H1 (cell line): Measurements from ENCODE around the gene ARHGAP6. TPM values are rescaled to one million over a fixed set of nuclear protein-coding genes. Genes with fewer than 3 reads are reported as not detected.

ENCODE experiments used
- CTCF ChIA-PET: fragments of 300-600 bp; sonication (Branson Sonifier 250); formaldehyde crosslinking; loops from one replicate; lab custom pipeline; 2021; ENCODE audit not compliant: partially characterized antibody; lab: Charles Lee
- POLR2A ChIA-PET: fragments of 300-600 bp; sonication (Branson Sonifier 250); formaldehyde crosslinking; loops from one replicate; lab custom pipeline; 2021; ENCODE audit warnings: inconsistent platforms; ENCODE audit not compliant: partially characterized antibody; lab: Charles Lee
- DNase-seq, 2 experiments: peaks; one replicate each; pipeline versions ENCODE4 v3.0.0 to v3.0.0-alpha.2; 2010 to 2022; ENCODE audit warnings: low spot score in 2 of 2, low read depth in 1 of 2, mixed read lengths in 1 of 2
- FAIRE-seq: peaks from 2 replicates; lab custom pipeline; 2011; peaks lifted over from hg19 to GRCh38; lab: Jason Lieb, UNC
- H2AFZ ChIP-seq: 2 replicates; pipeline ENCODE4 v1.8.1; 2012; ENCODE audit warnings: low read length, inconsistent platforms
- H2AK5ac ChIP-seq: 2 replicates; pipeline ENCODE4 v1.6.1; 2013; ENCODE audit warnings: low read depth, low read length
- H2BK120ac ChIP-seq: replicated peaks from 2 replicates; pipeline ENCODE3; 2013; ENCODE audit warnings: low read depth, low read length, inconsistent platforms
- H2BK12ac ChIP-seq: 2 replicates; pipeline ENCODE4 v1.6.1; 2013; ENCODE audit warnings: low read depth, low read length
- H2BK15ac ChIP-seq: 2 replicates; pipeline ENCODE4 v1.6.1; 2013; ENCODE audit warnings: low read length
- H2BK20ac ChIP-seq: 2 replicates; pipeline ENCODE4 v1.6.1; 2013; ENCODE audit warnings: low read length
- H2BK5ac ChIP-seq: 2 replicates; pipeline ENCODE4 v1.6.1; 2013; ENCODE audit warnings: low read depth, low read length
- H3K14ac ChIP-seq: 2 replicates; pipeline ENCODE4 v1.6.1; 2013; ENCODE audit warnings: inconsistent platforms; ENCODE audit not compliant: insufficient read length
- H3K18ac ChIP-seq: 2 replicates; pipeline ENCODE4 v1.6.1; 2013; ENCODE audit warnings: low read length; ENCODE audit errors: extremely low read depth
- H3K23ac ChIP-seq: 2 replicates; pipeline ENCODE4 v1.6.1; 2013; ENCODE audit warnings: inconsistent platforms; ENCODE audit not compliant: insufficient read length
- H3K23me2 ChIP-seq: 2 replicates; pipeline ENCODE4 v1.6.1; 2013; ENCODE audit warnings: low read depth, low read length
- H3K27ac ChIP-seq: 2 replicates; pipeline ENCODE4 v1.6.1; 2011; ENCODE audit warnings: low read depth, low read length, inconsistent platforms
- H3K27me3 ChIP-seq, 4 experiments: replicated peaks in 1 of 4; 1 replicate in 1 of 4; 2 replicates in 3 of 4; pipeline versions ENCODE4 v1.6.1 to v1.8.1; 2011 to 2013; ENCODE audit warnings: low read length in 3 of 4, mild to moderate bottlenecking in 3 of 4, inconsistent platforms in 2 of 4, mixed read lengths in 2 of 4, moderate library complexity in 1 of 4; ENCODE audit not compliant: control insufficient read depth in 3 of 4, insufficient read depth in 3 of 4; ENCODE audit errors: extremely low read depth in 1 of 4
- H3K36me3 ChIP-seq, 4 experiments: 2 replicates each; pipeline versions ENCODE4 v1.6.1 to v1.8.1; 2011 to 2013; ENCODE audit warnings: mild to moderate bottlenecking in 4 of 4, low read length in 3 of 4, moderate library complexity in 2 of 4, control low read depth in 1 of 4, inconsistent platforms in 1 of 4; ENCODE audit not compliant: insufficient read depth in 4 of 4, control insufficient read depth in 2 of 4
- H3K4ac ChIP-seq: replicated peaks from 2 replicates; pipeline ENCODE3; 2013; ENCODE audit warnings: low read length, low read depth, mixed read lengths, inconsistent platforms; ENCODE audit not compliant: insufficient read length
- H3K4me1 ChIP-seq, 4 experiments: replicated peaks in 1 of 4; 1 replicate in 1 of 4; 2 replicates in 3 of 4; pipeline versions ENCODE4 v1.6.1 to v1.8.1; 2011 to 2013; ENCODE audit warnings: low read length in 3 of 4, inconsistent platforms in 2 of 4, mixed read lengths in 1 of 4; ENCODE audit not compliant: insufficient read depth in 4 of 4, control insufficient read depth in 3 of 4
- H3K4me2 ChIP-seq, 2 experiments: 2 replicates each; pipeline versions ENCODE4 v1.6.1 to v1.8.1; 2011 to 2013; ENCODE audit warnings: low read depth in 2 of 2, low read length in 2 of 2, control low read depth in 1 of 2, inconsistent platforms in 1 of 2, mild to moderate bottlenecking in 1 of 2; ENCODE audit not compliant: insufficient read depth in 1 of 2
- H3K4me3 ChIP-seq, 4 experiments: fragments of 200-600, 300-600 bp in 1 of 4; sonication (generic), shearing (Covaris generic), sonication (Bioruptor Twin) in 1 of 4; 2 replicates each; pipeline versions ENCODE4 v1.5.1 to v1.8.1; 2011 to 2016; ENCODE audit warnings: low read length in 4 of 4, low read depth in 3 of 4, control low read depth in 2 of 4, inconsistent platforms in 2 of 4, mild to moderate bottlenecking in 2 of 4, mixed read lengths in 1 of 4, moderate library complexity in 1 of 4; ENCODE audit not compliant: insufficient read depth in 2 of 4; ENCODE audit errors: extremely low read depth in 1 of 4
- H3K56ac ChIP-seq: replicated peaks from 2 replicates; pipeline ENCODE3; 2013; ENCODE audit warnings: low read depth, mild to moderate bottlenecking, mixed read lengths, low read length, inconsistent platforms; ENCODE audit not compliant: insufficient read length
- H3K79me1 ChIP-seq: 2 replicates; pipeline ENCODE4 v1.6.1; 2013; ENCODE audit warnings: low read depth, low read length, control low read depth
- H3K79me2 ChIP-seq, 2 experiments: 2 replicates each; pipeline versions ENCODE4 v1.6.1 to v1.8.1; 2012 to 2013; ENCODE audit warnings: low read length in 2 of 2, mild to moderate bottlenecking in 2 of 2, inconsistent platforms in 1 of 2; ENCODE audit not compliant: insufficient read depth in 2 of 2, control insufficient read depth in 1 of 2
- H3K9ac ChIP-seq, 4 experiments: replicated peaks in 1 of 4; 1 replicate in 1 of 4; 2 replicates in 3 of 4; pipeline versions ENCODE4 v1.6.1 to v1.8.1; 2011 to 2013; ENCODE audit warnings: low read depth in 3 of 4, low read length in 3 of 4, control low read depth in 2 of 4, mild to moderate bottlenecking in 2 of 4, moderate library complexity in 2 of 4, inconsistent platforms in 1 of 4; ENCODE audit errors: extremely low read depth in 1 of 4
- H3K9me3 ChIP-seq, 2 experiments: 2 replicates each; pipeline versions ENCODE4 v1.6.1 to v1.8.1; 2012 to 2013; ENCODE audit warnings: mild to moderate bottlenecking in 2 of 2, moderate library complexity in 2 of 2, control low read depth in 1 of 2, inconsistent platforms in 1 of 2, low read depth in 1 of 2, low read length in 1 of 2, mixed read lengths in 1 of 2; ENCODE audit not compliant: insufficient read depth in 2 of 2
- H4K20me1 ChIP-seq, 2 experiments: replicated peaks in 1 of 2; 2 replicates each; pipeline versions ENCODE3 to v1.8.1; 2011 to 2013; ENCODE audit warnings: inconsistent platforms in 2 of 2, low read length in 2 of 2, mild to moderate bottlenecking in 1 of 2; ENCODE audit not compliant: insufficient read depth in 2 of 2, control insufficient read depth in 1 of 2
- H4K5ac ChIP-seq: 2 replicates; pipeline ENCODE4 v1.6.1; 2013; ENCODE audit warnings: low read length, low read depth, mixed read lengths, inconsistent platforms; ENCODE audit not compliant: insufficient read length
- H4K8ac ChIP-seq: 2 replicates; pipeline ENCODE4 v1.8.0; 2013; ENCODE audit warnings: mild to moderate bottlenecking, moderate library complexity, low read length, inconsistent platforms; ENCODE audit not compliant: insufficient read depth; ENCODE audit errors: extremely low read depth
- H4K91ac ChIP-seq: replicated peaks from 2 replicates; pipeline ENCODE3; 2013; ENCODE audit warnings: low read length, mixed read lengths, inconsistent platforms; ENCODE audit not compliant: insufficient read length
- ASH2L ChIP-seq: fragments of 200-600, 300-600 bp; sonication (generic); IDR thresholded peaks from one replicate; pipeline ENCODE4 v1.7.1; 2017; ENCODE audit warnings: low read length
- CBX5 ChIP-seq: fragments of 300-800, 300-1000 bp; sonication (generic); IDR thresholded peaks from 2 replicates; pipeline ENCODE4 v1.7.1; 2016; ENCODE audit warnings: antibody characterized with exemption, low read length, low read depth
- CBX8 ChIP-seq: fragments of 300-800, 300-1000 bp; sonication (generic); IDR thresholded peaks from 2 replicates; pipeline ENCODE4 v1.7.1; 2016; ENCODE audit warnings: low read depth, low read length, borderline replicate concordance
- CHD1 ChIP-seq: IDR thresholded peaks from 2 replicates; pipeline ENCODE4 v1.6.1; 2012; ENCODE audit warnings: low read depth, low read length, improper control_type of control experiment
- CHD2 ChIP-seq: IDR thresholded peaks from 2 replicates; pipeline ENCODE4 v1.6.1; 2012; ENCODE audit warnings: low read length, improper control_type of control experiment
- FOSL1 ChIP-seq: IDR thresholded peaks from 2 replicates; pipeline ENCODE4 v1.6.1; 2011; ENCODE audit warnings: mild to moderate bottlenecking, low read depth, low read length, moderate library complexity; ENCODE audit not compliant: insufficient read depth
- GTF2F1 ChIP-seq: IDR thresholded peaks from 2 replicates; pipeline ENCODE4 v1.6.1; 2012; ENCODE audit warnings: low read depth, low read length, improper control_type of control experiment, borderline replicate concordance
- JUN ChIP-seq: IDR thresholded peaks from 2 replicates; pipeline ENCODE4 v1.6.1; 2011; ENCODE audit warnings: low read depth, mild to moderate bottlenecking, improper control_type of control experiment, low read length
- KDM1A ChIP-seq: fragments of 200-600, 300-600 bp; sonication (generic); IDR thresholded peaks from 2 replicates; pipeline ENCODE4 v1.7.1; 2016; ENCODE audit warnings: mild to moderate bottlenecking, low read length, borderline replicate concordance
- NRF1 ChIP-seq: IDR thresholded peaks from 2 replicates; pipeline ENCODE4 v1.6.1; 2011; ENCODE audit warnings: mild to moderate bottlenecking, low read depth, low read length, improper control_type of control experiment
- SAP30 ChIP-seq: fragments of 300-600 bp; sonication (generic); IDR thresholded peaks from 2 replicates; pipeline ENCODE4 v1.7.1; 2012; ENCODE audit warnings: low read length, moderate library complexity, mild to moderate bottlenecking, inconsistent platforms; ENCODE audit not compliant: insufficient read depth, insufficient replicate concordance
- SIRT6 ChIP-seq: IDR thresholded peaks from one replicate; pipeline ENCODE4 v1.7.1; 2012; ENCODE audit warnings: low read length, inconsistent platforms
- SIX5 ChIP-seq: IDR thresholded peaks from 2 replicates; pipeline ENCODE4 v1.6.1; 2011; ENCODE audit warnings: mild to moderate bottlenecking, low read depth, low read length
- TBP ChIP-seq: IDR thresholded peaks from 2 replicates; pipeline ENCODE4 v1.6.1; 2011; ENCODE audit warnings: low read depth, low read length, improper control_type of control experiment
- WGBS, 2 experiments: shearing (Covaris generic) in 1 of 2; methylation state at CpG; one replicate each; pipeline versions ENCODE4 v1.1.6 to v1.1.7; 2013 to 2015; ENCODE audit warnings: low lambda C conversion rate in 2 of 2, mixed read lengths in 2 of 2, inconsistent platforms in 1 of 2, low coverage in 1 of 2, missing lambda C conversion rate in 1 of 2; ENCODE audit not compliant: insufficient replicate concordance in 2 of 2, insufficient coverage in 1 of 2, insufficient read length in 1 of 2; ENCODE audit errors: extremely low coverage in 1 of 2, missing lambda C conversion rate in 1 of 2; 5-methylcytosine and 5-hydroxymethylcytosine counted together
- polyA plus RNA-seq, 7 experiments: library from polyadenylated mRNA; depleted of rRNA in 3 of 7; stranded (reverse) in 5 of 7; unstranded in 2 of 7; fragments of >200 nt in 5 of 7; fragments of 200-250 nt in 2 of 7; gene quantifications; 1 replicate in 5 of 7; 2 replicates in 1 of 7; 4 replicates in 1 of 7; pipeline versions ENCODE4 v1.2.1 to v1.2.3, GENCODE V29; 2011 to 2013; ENCODE audit warnings: missing spikeins in 2 of 7, mixed read lengths in 2 of 7
- total RNA-seq: library from RNA; stranded (reverse); fragmentation: NEBNext Ultra II Directional; extraction: Animal tissue kit (Norgen Biotek cat#: 25700); gene quantifications from 2 replicates; pipeline ENCODE4 v1.2.1, GENCODE V29; 2021
- TF ChIP-seq, protein P1 (sequence below): IDR thresholded peaks from 2 replicates; pipeline ENCODE4 v1.6.1; 2012; ENCODE audit warnings: inconsistent platforms

Gene ARHGAP6
- total and polyA plus RNA-seq, 2 of the 8 experiments (the other 6 are each of a cell fraction or from before 2014, with no cell fraction given): 0.35 to 0.82 TPM

DNA sequence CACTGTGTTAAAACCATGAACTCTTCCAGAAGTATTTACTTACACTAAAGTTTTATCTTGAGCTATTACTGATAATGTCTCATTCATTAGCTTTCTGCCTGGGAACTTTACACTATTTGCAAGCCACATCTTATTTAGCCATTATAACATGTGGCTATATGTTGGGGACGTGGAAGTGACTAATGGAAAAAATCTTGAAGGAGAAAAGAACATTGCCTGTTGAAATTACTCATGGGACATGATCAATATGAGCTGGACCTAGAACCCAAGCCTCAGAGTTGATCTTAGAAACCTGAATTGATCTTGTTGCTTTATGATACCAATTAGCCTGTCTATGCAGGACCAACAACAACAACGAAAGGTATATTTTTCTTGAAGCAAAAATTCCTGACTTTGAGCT is 22.5 kb upstream of the ARHGAP6 start:
- ChIA-PET CTCF (interaction anchor here (1.3 kb wide), 1 partner anchor 10 kb away, joined by 7 read pairs; no protein-coding TSS in a partner anchor), POLR2A (no interaction called here)
- TF ChIP-seq KDM1A (no peak), GTF2F1 (no peak), CBX5 (no peak), ASH2L (no peak), SIRT6 (no peak), JUN (no peak), SIX5 (no peak), CHD1 (no peak), TBP (no peak), FOSL1 (no peak), CBX8 (no peak), CHD2 (no peak), NRF1 (no peak), SAP30 (no peak)
- TF ChIP-seq, protein P1, sequence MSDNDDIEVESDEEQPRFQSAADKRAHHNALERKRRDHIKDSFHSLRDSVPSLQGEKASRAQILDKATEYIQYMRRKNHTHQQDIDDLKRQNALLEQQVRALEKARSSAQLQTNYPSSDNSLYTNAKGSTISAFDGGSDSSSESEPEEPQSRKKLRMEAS: no peak

More for the DNA sequence above, 22.5 kb upstream of the ARHGAP6 start:
- no peak overlapping the region for H3K4me3 ChIP-seq
- no peaks in the 10 kb centered on the region for H3K79me1 ChIP-seq
- H4K91ac ChIP-seq: no peak overlapping the region
- H4K8ac ChIP-seq: no peak overlapping the region
- FAIRE-seq (no peak), DNase-seq (no peak)
- no peak overlapping the region for H3K4ac ChIP-seq
- no peaks in the 10 kb centered on the region for H3K4me1 ChIP-seq
- H3K23ac ChIP-seq: no peak overlapping the region
- H2BK12ac ChIP-seq: no peak overlapping the region
- no peaks in the 10 kb centered on the region for H4K20me1 ChIP-seq
- H2BK5ac ChIP-seq: no peak overlapping the region
- H3K23me2 ChIP-seq: no peaks in the 10 kb centered on the region
- H2BK15ac ChIP-seq: no peak overlapping the region
- H3K27me3 ChIP-seq: no peaks in the 10 kb centered on the region
- H3K4me2 ChIP-seq: no peak overlapping the region
- no peaks in the 10 kb centered on the region for H3K36me3 ChIP-seq
- H3K79me2 ChIP-seq: no peaks in the 10 kb centered on the region
- H3K18ac ChIP-seq: no peak overlapping the region
- no peak overlapping the region for H3K56ac ChIP-seq
- H2AFZ ChIP-seq: no peak overlapping the region
- no peak overlapping the region for H3K14ac ChIP-seq
- no peaks in the 10 kb centered on the region for H3K9me3 ChIP-seq
- WGBS, 2 experiments: 93% methylated on average over 2 of the region's 2 CpGs; no CpG with 5 or more reads in 1 of the 2 experiments
- H3K27ac ChIP-seq: no peak overlapping the region
- H2BK20ac ChIP-seq: no peak overlapping the region
- no peak overlapping the region for H4K5ac ChIP-seq
- H3K9ac ChIP-seq: no peak overlapping the region
- H2AK5ac ChIP-seq: no peak overlapping the region
- H2BK120ac ChIP-seq: no peak overlapping the region
